Measurements from ENCODE around the gene GJC2. TPM values are rescaled to one million over a fixed set of nuclear protein-coding genes. Genes with fewer than 3 reads are reported as not detected.

Gene GJC2
- total RNA-seq, 4 donors from 2014 or later, result 0.20 to 7.1 (median 1.4) TPM

GRCh38 chr1:228122921-228123441 is 26.7 kb upstream of the GJC2 start:
- 79 to 86% methylated on average over 1 of the region's 1 CpG for WGBS, 2 donors (ENCODE audit: low coverage in 1 of 2)
- no peak overlapping the region for H3K4me3 ChIP-seq
- no peaks in the 10 kb centered on the region for H3K27me3 ChIP-seq
- intact Hi-C loops (cut with DNase I; ENCODE audit: low total_unique reads) (no loop called here), in situ Hi-C loops (cut with MboI; ENCODE audit: low pct_ligation_motif_present in 1 of 4, low pct_unique_long_range_greater_than_20kb in 1 of 4, low sequenced_read_pairs in 3 of 4) (loop anchor here in 1 of 4 donors (10.0 kb wide), 1 partner anchor 52 kb away; no protein-coding TSS in a partner anchor)
- TF ChIP-seq POLR2AphosphoS5 (IDR thresholded peaks at IDR 0.05) (no peak), EP300 (IDR thresholded peaks at IDR 0.05; ENCODE audit: low read depth) (no peak), POLR2A (IDR thresholded peaks at IDR 0.05) (no peak), CTCF (IDR thresholded peaks at IDR 0.05) (no peak)
- H3K9me3 ChIP-seq, result no peaks in the 10 kb centered on the region
- no peak overlapping the region for H3K27ac ChIP-seq
- no peaks in the 10 kb centered on the region for H3K36me3 ChIP-seq
- no peaks in the 10 kb centered on the region for H3K4me1 ChIP-seq
- DNase-seq, result no peak

- Histone ChIP-seq H3K4me1 (no peaks in the 10 kb centered on the region), H3K27me3 (no peaks in the 10 kb centered on the region), H3K9me3 (no peaks in the 10 kb centered on the region), H3K4me3 (no peak overlapping the region), H3K27ac (no peak overlapping the region), H3K36me3 (no peaks in the 10 kb centered on the region)
- intact Hi-C loops (cut with DNase I; ENCODE audit: low total_unique reads) (no loop called here), in situ Hi-C loops (cut with MboI; ENCODE audit: low pct_ligation_motif_present in 1 of 4, low pct_unique_long_range_greater_than_20kb in 1 of 4, low sequenced_read_pairs in 3 of 4) (loop anchor here in 1 of 4 donors (10.0 kb wide), 1 partner anchor 51 kb away; no protein-coding TSS in a partner anchor)
- DNase-seq, result no peak
- WGBS, 2 donors (ENCODE audit: low coverage in 1 of 2), result 57% methylated on average over 2 of the region's 2 CpGs; no CpG with 5 or more reads in 1 of the 2 donors
- TF ChIP-seq CTCF (IDR thresholded peaks at IDR 0.05) (no peak), POLR2A (IDR thresholded peaks at IDR 0.05) (no peak), EP300 (IDR thresholded peaks at IDR 0.05; ENCODE audit: low read depth) (no peak), POLR2AphosphoS5 (IDR thresholded peaks at IDR 0.05) (no peak)
Observed at GRCh38 chr1:228123505-228123904, 26.2 kb upstream of the GJC2 start.

GRCh38 chr1:228125185-228125584 is 24.5 kb upstream of the GJC2 start:
- no peak for TF ChIP-seq POLR2AphosphoS5 (IDR thresholded peaks at IDR 0.05)
- TF ChIP-seq CTCF (IDR thresholded peaks at IDR 0.05), result no peak
- TF ChIP-seq EP300 (IDR thresholded peaks at IDR 0.05; ENCODE audit: low read depth), result no peak
- no peak for TF ChIP-seq POLR2A (IDR thresholded peaks at IDR 0.05)
- Histone ChIP-seq H3K27ac (no peak overlapping the region), H3K9me3 (no peaks in the 10 kb centered on the region), H3K36me3 (no peaks in the 10 kb centered on the region), H3K4me1 (no peaks in the 10 kb centered on the region), H3K27me3 (peaks cover 2% of the 10 kb centered on the region), H3K4me3 (no peak overlapping the region)
- in situ Hi-C loops (cut with MboI; ENCODE audit: low pct_ligation_motif_present in 1 of 4, low pct_unique_long_range_greater_than_20kb in 1 of 4, low sequenced_read_pairs in 3 of 4), result loop anchor here in 1 of 4 donors (10.0 kb wide), 1 partner anchor 50 kb away; no protein-coding TSS in a partner anchor
- intact Hi-C loops (cut with DNase I; ENCODE audit: low total_unique reads), result no loop called here
- no peak for DNase-seq
- WGBS, 2 donors (ENCODE audit: low coverage in 1 of 2), result 69 to 74% methylated on average over 3 to 5 of the region's 5 CpGs

GRCh38 chr1:228131766-228132165 is 18.0 kb upstream of the GJC2 start:
- in situ Hi-C loops (cut with MboI; ENCODE audit: low pct_ligation_motif_present in 1 of 4, low pct_unique_long_range_greater_than_20kb in 1 of 4, low sequenced_read_pairs in 3 of 4) (no loop called here), intact Hi-C loops (cut with DNase I; ENCODE audit: low total_unique reads) (no loop called here)
- no peak for DNase-seq
- H3K27ac ChIP-seq, result no peak overlapping the region
- H3K4me3 ChIP-seq, result no peak overlapping the region
- 68 to 92% methylated on average over 2 of the region's 2 CpGs for WGBS, 2 donors (ENCODE audit: low coverage in 1 of 2)
- H3K36me3 ChIP-seq, result no peaks in the 10 kb centered on the region
- TF ChIP-seq POLR2AphosphoS5 (IDR thresholded peaks at IDR 0.05) (no peak), POLR2A (IDR thresholded peaks at IDR 0.05) (no peak), EP300 (IDR thresholded peaks at IDR 0.05; ENCODE audit: low read depth) (no peak), CTCF (IDR thresholded peaks at IDR 0.05) (no peak)
- no peaks in the 10 kb centered on the region for H3K9me3 ChIP-seq
- H3K27me3 ChIP-seq, result peaks cover 9% of the 10 kb centered on the region
- peaks cover 0 to 7% (median 5%) of the 10 kb centered on the region in 4 donors for H3K4me1 ChIP-seq
